Measurements from ENCODE around the gene ZNF548.
"Not testable (repeated sequence)": the region's sequence is repeated elsewhere in the genome, so short reads cannot be mapped to it uniquely, and the experiment has no call there.

Gene ZNF548

DNA sequence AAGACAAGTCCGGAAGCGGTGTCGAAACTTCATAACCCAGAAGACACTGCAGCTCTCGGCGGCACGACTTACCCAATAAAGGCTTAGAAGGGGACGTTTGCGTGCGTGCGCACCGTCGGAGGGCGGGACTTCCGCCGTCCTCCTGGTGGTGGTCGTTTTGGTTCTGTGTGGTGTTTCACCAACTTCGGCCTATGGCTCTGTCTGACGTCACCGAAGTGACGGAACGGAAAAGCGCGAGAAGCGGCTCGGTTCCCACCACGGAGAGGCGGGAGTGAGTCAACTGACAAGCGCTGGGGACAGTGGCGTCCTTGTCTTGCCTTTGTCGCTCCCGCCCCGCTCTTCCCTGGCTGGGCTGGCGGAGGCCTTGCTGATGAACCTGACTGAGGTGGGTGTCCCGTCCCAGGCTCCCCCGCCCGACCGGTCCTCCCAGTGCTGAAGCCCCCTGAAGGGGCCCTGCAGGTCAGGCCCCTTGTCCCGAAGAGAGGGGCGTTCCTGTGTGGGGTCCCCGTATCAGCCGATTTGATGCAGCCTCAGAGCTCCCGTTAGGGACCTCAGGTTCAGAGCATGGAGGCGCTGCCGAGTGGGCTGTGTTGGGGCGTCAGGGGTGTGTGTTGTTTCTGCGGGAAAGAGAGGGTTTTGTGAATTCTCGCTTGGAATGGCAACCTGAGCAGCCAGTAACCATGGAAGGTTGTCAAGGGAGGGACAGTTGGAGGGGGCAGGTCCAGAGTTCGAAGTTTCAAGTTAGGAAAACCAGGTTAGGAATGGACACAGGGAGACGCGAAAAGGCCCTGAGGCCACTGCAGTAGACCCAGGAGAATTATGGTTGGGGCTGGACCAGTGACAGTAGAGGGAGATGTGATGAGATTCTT, at the start of gene ZNF548:
TSS of gene ZNF548 (plus strand) at position 125 of the 869 bp plus-strand sequence. CDS start at position 371, 246 bp downstream.
- peak; percentile 99 for DNase-seq

DNA sequence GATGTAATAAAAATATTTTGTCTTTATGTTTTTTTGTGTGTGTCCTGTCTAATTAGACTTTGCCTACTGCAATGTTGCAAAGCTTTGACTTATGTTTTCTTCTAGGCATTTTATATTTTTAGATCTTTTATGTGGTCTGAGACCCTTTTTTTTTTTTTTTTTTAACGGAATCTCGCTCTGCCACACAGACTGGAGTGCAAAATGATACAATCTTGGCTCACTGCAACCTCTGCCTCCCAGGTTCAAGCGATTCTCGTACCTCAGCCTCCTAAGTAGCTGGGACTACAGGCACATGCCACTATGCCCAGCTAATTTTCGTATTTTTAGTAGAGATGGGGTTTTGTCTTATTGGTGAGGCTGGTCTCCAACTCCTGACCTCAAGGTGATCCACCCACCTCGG, 47.1 kb upstream of the ZNF548 start:
- DNase-seq, result no peak

DNA sequence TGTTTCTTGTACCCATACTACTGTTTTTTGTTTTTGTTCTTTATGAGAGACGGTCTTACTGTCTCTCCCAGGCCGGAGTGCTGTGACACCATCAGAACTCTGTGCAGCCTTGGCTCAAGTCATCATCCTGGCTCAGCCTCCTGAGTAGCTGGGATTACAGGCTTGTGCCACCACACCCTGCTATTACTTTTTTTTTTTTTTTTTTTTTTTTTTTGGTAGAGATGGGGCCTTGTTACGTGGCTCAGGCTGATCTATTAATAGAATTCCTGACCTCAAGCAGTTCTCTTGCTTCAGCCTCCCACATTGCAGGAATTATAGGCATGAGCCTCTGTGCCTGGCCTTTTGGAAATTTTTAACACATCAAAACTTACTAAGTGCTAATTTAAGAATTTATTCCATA, 41.5 kb upstream of the ZNF548 start:
- DNase-seq, result no peak

DNA sequence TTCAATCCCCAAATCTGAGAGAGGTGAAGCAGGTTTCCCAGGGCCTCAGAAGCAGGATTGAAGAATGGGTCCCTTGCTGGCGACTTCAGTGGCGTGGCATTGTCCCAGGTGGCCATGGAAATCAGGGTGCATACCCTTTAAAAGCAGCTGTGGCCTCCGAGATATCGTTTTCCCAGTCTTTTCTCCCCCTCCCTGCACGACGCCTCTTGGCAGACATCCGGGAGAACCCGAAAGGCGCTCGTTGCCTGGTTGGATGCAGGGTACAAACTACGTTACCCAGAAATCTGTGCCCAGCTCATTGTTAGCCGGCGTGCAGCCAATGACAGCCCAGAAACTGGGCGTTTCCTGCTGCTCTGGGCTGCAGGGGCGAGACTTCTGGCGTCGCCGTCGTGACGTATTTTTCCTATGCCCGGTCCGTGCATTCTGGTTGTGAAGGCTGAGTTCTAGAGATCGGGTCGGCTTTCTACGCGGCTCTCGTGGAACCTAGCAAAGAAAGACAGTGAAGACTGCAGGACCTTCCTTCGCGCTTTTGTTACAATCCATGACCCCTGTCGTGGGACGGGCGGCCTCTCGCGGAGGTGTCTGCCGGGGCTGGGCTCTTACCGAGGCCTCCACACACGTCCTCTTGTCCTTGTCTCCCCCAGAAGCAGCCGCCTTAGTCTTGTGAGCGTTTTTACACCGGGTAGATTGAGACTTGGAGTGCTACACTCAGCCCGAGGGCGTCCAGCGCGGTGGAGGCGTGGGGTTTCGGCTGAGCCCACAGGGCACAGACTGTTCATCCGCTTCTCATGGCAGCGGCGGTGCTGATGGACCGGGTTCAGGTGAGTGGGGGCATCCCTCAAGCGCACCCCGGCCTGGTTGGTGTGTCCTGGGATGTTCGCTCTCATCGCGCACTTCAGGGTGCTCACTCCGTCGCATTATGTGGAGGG, 38.5 kb upstream of the ZNF548 start, which contains the start of gene ZNF304:
TSS of gene ZNF304 (plus strand) at position 395 of the 929 bp plus-strand sequence. CDS start at position 789, 394 bp downstream.
- peak; percentile 89 for DNase-seq

DNA sequence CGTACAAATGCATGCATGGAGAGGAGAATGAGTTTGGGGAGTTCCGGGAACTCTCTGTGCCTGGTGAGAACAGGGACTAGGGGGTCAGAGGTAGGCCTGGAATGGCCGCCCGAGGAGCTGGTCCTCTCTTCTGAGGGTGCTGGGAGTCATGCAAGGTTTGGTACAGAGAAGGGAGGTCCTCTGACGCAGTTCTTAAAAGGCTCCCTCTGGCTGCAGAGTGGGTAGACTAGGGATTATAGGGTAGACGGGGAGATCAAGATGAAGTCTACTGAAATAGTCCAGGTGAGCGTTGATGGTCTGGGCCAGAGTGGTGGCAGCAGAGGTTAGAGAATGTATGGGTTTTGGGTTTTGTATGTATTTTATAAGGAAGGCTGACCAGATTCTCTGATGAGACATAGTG, 37.8 kb upstream of the ZNF548 start:
- no peak for DNase-seq

DNA sequence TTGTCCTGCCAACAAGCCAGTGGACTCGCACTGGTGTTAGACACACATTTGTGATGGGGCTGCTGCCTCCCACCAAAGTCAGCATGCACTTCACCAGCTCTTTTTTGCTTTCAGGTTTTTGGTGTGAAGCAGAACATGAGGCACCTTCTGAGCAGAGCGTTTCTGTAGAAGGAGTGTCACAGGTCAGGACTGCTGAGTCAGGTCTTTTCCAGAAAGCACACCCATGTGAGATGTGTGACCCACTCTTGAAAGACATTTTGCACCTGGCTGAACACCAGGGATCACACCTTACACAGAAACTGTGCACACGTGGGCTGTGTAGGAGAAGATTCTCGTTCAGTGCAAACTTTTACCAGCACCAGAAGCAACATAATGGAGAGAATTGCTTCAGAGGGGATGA, 33.7 kb upstream of the ZNF548 start:
- no peak for DNase-seq

DNA sequence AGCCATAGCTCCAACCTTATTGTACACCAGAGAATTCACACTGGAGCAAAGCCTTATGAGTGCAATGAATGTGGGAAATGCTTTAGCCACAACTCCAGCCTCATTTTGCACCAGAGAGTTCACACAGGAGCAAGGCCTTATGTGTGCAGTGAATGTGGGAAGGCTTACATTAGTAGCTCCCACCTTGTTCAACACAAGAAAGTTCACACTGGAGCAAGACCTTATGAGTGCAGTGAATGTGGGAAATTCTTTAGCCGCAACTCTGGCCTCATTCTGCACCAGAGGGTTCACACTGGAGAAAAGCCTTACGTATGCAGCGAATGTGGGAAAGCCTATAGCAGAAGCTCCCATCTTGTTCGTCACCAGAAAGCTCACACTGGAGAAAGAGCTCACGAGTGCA, 32.2 kb upstream of the ZNF548 start:
- no peak for DNase-seq

DNA sequence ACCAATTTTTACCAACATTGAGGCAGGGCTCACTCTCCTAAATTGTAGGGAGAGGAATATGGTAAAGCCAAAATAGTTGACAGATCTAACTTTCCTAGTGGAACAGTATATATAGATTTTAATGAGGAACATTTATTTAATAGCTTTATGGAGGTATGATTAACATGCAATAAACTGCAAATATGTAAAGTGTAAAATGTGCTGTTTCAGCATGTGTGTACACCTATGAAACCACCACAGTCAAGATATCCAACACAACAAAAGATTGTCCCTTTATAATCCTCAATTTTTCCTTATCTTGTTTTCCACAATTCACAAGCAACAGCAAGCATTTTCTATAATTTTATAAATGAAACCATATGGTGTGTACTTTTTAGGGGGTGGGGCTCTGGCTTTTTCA, 30.4 kb upstream of the ZNF548 start:
- no peak for DNase-seq

DNA sequence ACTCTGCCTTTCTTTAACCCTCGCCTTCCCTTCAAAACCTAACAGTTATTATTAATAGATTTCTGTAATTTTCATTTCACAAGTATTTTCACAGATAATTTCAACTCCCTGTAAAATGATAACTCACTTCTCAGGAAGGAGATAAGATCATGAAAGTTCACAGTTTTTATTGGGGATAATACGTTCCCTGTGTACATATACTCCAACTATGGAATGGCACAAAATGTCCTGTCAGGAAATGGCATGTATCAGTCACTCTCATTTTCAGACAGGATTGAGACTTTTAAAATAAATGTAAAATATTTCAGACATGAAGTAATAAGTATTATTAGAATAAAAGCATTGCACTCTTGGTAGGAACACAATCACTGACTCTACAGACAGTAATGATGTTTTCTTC, 27.2 kb upstream of the ZNF548 start:
- no peak for DNase-seq

DNA sequence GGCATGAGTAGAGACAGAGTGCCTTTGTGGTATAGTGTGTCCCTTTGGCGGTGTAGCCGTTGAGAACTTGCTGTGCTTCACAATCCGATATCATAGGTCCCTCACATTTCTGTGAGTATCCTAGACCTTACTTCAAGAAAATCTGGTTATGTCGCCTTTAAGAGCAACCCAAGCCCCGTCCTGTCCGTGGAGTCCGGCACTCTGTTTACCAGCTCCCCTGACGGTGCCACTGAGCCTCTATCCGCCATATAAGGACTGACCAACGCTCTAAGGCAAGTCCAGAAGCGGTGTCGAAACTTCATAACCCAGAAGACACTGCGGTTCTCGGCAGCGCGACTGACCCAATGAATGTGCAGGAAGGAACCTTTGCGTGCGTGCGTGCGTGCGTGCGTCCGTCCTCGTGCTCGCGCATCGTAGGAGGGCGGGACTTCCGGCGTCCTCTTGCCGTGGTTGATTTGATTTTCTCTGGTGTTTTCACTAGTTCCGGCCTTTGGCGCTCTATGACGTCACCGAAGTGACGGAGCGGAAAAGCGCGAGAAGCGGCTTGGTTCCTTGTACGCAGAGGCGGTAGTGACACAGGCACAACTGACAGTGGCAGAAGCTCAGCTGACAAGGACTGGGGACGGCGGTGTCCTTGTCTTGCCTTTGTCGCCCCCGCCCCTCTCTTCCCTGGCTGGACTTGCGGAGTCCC, 26.5 kb upstream of the ZNF548 start, which contains the start of the genes TRAPPC2B and ZNF547:
TSS of gene TRAPPC2B (plus strand) at position 555 of the 691 bp plus-strand sequence. CDS start 1,283 bp downstream, outside the sequence.
TSS of gene ZNF547 (plus strand) at position 555 of the 691 bp plus-strand sequence. CDS start 5,005 bp downstream, outside the sequence.
- DNase-seq, result peak; percentile 99 to 100

DNA sequence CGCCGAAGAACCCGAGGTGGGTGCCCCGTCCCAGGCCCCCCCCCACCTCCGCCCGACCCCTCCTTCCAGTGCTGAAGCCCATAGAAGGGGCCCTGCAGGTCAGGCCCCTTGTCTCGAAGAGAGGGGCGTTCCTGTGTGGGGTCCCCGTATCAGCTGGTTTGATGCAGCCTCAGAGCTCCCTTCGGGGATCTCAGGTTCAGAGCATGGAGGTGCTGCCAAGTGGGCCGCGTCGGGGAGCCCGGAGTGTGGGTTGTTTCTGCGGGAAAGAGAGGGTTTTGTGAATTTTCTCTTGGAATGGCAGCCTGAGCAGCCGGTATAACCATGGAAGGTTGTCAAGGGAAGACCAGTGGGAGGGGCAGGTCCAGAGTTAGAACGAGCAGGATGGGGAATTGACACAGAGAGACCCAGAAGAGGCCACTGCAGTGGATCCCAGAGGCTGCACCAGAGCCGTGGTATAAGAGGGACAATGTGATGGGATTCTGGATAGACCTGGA, 25.9 kb upstream of the ZNF548 start:
- no peak for DNase-seq

DNA sequence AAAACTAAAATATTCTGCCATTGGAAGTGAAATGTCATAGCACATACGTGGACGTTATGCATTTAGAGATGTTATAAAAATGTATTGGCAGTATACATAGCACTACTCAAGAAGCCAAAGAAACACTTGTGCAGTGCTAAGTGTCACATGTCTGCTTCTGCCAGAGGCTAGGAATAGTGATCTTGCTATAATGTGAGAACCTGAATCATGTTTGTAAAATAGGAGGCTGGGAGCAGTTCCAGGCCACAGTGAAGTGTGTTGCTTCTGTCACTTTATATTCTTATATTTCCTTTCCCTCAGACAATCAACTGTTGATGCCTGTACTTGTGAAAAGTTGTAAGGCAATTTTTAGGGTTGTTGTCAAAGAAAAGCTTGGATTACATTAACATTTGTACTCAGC, 22.9 kb upstream of the ZNF548 start:
- DNase-seq, result no peak

DNA sequence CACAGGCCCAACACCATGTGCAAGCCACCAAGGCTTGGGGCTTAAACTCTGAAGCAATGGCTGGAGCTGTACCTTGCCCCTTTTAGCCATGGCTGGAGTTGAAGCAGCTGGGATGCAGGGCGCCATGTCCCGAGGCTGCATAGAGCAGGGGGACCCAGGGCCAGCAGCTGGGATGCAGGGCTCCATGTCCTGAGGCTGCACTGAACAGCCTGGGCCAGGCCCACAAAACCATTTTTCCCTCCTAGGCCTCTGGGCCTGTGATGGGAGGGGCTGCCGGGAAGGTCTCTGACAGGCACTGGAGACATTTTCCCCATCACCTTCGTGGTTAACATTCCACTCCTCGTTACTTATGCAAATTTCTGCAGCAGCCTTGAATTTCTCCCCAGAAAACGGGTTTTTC, 15.5 kb upstream of the ZNF548 start:
- DNase-seq, result no peak

DNA sequence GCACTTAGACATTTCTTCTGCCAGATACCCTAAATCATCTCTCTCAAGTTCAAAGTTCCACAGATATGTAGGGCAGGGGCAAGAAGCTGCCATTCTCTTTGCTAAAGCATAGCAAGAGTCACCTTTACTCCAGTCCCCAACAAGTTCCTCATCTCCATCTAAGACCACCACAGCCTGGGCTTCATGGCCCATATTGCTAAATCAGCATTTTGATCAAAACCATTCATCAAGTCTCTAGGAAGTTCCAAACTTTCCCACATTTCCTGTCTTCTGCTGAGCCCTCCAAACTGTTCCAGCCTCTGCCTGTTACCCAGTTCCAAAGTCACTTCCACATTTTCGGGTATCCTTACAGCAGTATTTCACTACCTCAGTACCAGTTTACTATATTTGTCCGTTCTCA, 15.0 kb upstream of the ZNF548 start:
- not testable (repeated sequence) for DNase-seq

DNA sequence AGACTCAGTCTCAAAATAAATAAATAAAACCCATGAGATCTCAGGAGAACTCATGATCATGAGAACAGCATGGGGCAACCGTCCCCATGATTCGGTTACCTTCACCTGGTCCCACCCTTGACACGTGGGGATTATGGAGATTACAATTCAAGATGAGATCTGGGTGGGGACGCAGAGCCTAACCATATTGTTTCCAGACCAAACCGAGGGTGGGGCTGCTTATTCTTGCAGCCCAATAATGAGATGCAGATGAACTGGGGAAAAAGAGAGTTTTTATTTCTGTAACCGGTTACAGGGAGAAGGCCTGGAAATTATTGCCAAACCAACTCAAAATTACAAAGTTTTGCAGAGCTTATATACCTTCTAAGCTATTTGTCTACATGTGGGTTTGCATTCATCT, 13.5 kb upstream of the ZNF548 start:
- DNase-seq, result no peak

DNA sequence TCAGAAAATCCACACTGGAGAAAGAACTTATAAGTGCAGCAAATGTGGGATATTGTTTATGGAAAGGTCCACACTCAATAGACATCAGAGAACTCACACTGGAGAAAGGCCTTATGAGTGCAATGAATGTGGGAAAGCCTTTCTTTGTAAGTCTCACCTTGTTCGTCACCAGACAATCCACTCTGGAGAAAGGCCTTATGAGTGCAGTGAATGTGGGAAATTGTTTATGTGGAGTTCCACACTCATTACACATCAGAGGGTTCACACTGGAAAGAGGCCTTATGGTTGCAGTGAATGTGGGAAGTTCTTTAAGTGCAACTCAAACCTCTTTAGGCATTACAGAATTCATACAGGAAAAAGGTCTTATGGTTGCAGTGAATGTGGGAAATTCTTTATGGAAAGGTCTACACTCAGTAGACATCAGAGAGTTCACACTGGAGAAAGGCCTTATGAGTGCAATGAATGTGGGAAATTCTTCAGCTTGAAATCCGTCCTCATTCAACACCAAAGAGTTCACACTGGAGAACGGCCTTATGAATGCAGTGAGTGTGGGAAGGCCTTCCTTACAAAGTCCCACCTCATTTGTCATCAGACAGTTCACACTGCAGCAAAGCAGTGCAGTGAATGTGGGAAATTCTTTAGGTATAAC, 12.0 kb upstream of the ZNF548 start:
- DNase-seq, result no peak

DNA sequence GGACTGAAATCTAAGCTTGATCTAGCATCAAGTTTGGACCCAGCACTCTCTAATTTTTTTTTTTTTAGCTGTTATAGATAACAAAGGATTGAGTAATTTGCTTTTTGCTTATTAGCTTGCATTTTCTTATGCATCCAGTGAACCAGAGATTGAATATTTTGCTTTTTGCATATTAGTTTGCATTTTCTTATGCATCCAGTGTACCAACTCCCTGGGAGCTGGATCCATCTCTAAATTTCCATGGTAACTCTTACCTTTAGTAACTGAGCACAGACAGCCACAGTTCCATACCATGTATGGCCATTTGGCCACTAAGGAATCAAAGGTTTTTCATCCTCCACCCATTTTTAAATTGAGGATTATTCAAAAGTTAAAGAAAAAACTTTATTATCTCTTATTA, 8.7 kb upstream of the ZNF548 start:
- DNase-seq, result no peak

DNA sequence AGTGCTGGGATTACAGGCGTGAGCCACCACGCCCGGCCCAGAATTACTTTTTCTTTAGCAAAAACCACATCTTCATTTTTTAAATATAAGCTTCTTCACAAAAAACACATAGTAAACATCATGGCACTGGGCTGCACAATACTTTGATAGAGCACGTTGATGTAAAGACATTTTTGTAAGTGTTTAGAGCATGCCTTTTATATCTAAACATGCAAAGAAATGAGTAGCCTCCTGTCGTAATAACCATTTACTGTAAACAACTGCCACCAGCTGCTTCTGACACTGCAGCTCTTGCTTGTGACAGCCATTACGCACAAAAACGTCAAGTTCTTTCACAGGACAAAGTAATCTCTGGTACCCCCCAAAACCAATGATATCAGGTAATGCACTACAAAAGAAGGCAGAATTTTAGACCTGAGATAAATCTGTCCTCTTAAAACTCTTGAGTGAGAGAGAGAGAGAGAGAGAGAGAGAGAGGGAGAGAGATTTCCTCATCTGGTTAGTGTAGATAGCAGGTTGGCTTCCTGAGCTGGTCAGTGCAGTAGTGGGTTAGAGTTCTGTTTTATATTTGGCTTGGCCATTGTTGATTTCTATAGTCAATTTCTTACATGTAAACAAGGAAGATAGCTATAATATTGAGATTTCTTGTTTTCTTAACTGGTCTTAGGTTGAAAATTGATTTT, 6.7 kb upstream of the ZNF548 start:
- DNase-seq, result no peak

DNA sequence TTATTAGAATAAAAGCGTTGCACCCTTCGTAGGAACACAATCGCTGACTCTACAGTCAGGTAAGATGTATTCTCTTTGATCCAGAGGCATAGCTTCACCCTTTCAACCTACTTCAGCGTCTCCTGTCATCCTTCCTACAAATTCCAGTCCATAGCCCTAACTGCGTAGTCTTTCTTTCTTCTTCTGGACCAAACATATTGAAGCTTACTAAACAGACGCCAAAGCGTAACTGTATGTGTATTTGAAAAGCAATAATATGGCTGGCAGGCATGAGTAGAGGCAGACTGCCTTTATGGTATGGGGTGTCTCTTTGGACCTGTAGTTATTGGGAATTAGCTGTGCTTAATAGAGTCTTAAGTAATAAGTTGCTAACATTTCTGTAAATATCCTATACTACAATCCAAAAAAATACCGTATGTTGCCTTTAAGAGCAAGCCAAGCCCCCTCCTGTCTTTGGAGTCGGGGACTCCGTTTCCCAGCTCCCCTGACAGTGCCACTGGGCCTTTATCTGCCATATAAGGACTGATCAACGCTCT, 392 bp upstream of the ZNF548 start:
- DNase-seq, result no peak

DNA sequence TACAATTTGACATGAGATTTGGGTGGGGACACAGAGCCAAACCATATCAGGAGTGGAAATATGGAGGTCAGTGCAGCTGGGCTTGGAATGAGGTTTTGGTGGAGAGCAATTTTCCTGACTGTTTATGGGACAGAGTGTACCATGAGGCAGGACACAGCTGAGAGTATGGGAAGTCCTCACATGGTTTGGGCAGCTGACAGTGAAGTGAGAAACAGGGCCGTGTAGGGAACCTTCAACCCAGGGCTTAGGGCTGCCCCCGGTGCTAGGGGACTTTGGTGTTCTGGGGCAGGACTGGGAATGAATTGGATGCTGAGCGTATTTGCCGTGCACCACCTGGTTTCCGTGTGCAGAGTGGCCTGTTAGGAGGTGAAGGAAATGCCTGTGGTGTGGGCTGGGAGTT, 6.1 kb downstream of the ZNF548 start:
- no peak for DNase-seq

DNA sequence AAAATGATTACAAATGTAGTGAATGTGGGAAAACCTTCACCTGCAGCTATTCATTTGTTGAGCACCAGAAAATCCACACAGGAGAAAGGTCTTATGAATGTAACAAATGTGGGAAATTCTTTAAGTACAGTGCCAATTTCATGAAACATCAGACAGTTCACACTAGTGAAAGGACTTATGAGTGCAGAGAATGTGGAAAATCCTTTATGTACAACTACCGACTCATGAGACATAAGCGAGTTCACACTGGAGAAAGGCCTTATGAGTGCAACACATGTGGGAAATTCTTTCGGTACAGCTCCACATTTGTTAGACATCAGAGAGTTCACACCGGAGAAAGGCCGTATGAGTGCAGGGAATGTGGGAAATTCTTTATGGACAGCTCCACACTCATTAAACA, 9.2 kb downstream of the ZNF548 start:
- no peak for DNase-seq

Data from CD4-positive, alpha-beta T cell treated with Interleukin-4 for 1 hour (primary cell).